K562 (cell line): Measurements from ENCODE around the gene EIF4G1. TPM values are rescaled to one million over a fixed set of nuclear protein-coding genes. Genes with fewer than 3 reads are reported as not detected.

Experiments
- ATAC-seq: fragments of 200-7000 bp; cut with Tn5 transposase; 3 replicates; pipeline ENCODE4 v1.9.1; 2020; ENCODE audit warnings: moderate library complexity
- BruUV-seq: library from RNA; stranded (reverse); fragments of 400-500 nt; replicated peaks from 2 replicates; lab custom pipeline; 2021; lab: Mats Ljungman, UMichigan
- CTCF ChIA-PET: fragments of 300-600 bp; formaldehyde crosslinking; extraction: SDS; loops from one replicate; lab custom pipeline; 2021; ENCODE audit warnings: low intra/inter-chr PET ratio; lab: Yijun Ruan, JAX
- POLR2A ChIA-PET: fragments of 300-600, 350-650 bp; sonication (Branson Sonifier 250); formaldehyde crosslinking; extraction: SDS; loops from one replicate; lab custom pipeline; 2021; ENCODE audit warnings: antibody characterized with exemption, inconsistent platforms; lab: Yijun Ruan, JAX
- DNase-seq, 4 experiments: peaks; one replicate each; pipeline versions ENCODE4 v3.0.0 to v3.0.0-alpha.2; 2011 to 2018; ENCODE audit warnings: low spot score in 3 of 4, mixed read lengths in 3 of 4; ENCODE audit errors: extremely low read depth in 1 of 4
- FAIRE-seq: peaks from 2 replicates; lab custom pipeline; 2011; peaks lifted over from hg19 to GRCh38; lab: Jason Lieb, UNC
- H2AFZ ChIP-seq: 2 replicates; pipeline ENCODE4 v1.6.0; 2011; ENCODE audit warnings: low read depth, low read length, control low read depth, inconsistent platforms
- H3K27ac ChIP-seq: fragments of 200-600 bp; 3 replicates; pipeline ENCODE4 v1.8.0; 2011; ENCODE audit warnings: low read depth, mild to moderate bottlenecking, control low read depth, inconsistent platforms, low read length, moderate library complexity, mixed read lengths; ENCODE audit errors: extremely low read depth
- H3K27me3 ChIP-seq, 2 experiments: fragments of 300-600 bp in 1 of 2; 2 replicates in 1 of 2; 3 replicates in 1 of 2; pipeline versions ENCODE4 v1.6.0 to v1.8.0; 2011; ENCODE audit warnings: inconsistent platforms in 2 of 2, low read length in 2 of 2, mild to moderate bottlenecking in 1 of 2, mixed read lengths in 1 of 2, moderate library complexity in 1 of 2; ENCODE audit not compliant: control insufficient read depth in 2 of 2, insufficient read depth in 2 of 2
- H3K36me3 ChIP-seq: fragments of 300-600 bp; 3 replicates; pipeline ENCODE4 v1.8.0; 2011; ENCODE audit warnings: mild to moderate bottlenecking, low read length, inconsistent platforms; ENCODE audit not compliant: control insufficient read depth, insufficient read depth
- H3K4me1 ChIP-seq, 2 experiments: fragments of 200-600 bp in 1 of 2; replicated peaks in 1 of 2; 2 replicates in 1 of 2; 3 replicates in 1 of 2; pipeline versions ENCODE4 v1.5.1 to v1.8.0; 2011; ENCODE audit warnings: inconsistent platforms in 2 of 2, low read length in 2 of 2, mild to moderate bottlenecking in 1 of 2, mixed read lengths in 1 of 2, moderate library complexity in 1 of 2; ENCODE audit not compliant: control insufficient read depth in 2 of 2, insufficient read depth in 2 of 2
- H3K4me2 ChIP-seq: 2 replicates; pipeline ENCODE4 v1.6.1; 2011; ENCODE audit warnings: low read length, control low read depth, inconsistent platforms, mixed read lengths; ENCODE audit not compliant: insufficient read depth
- H3K4me3 ChIP-seq: fragments of 200-600 bp; sonication (generic), shearing (Covaris generic); 2 replicates; pipeline ENCODE4 v1.5.1; 2016; ENCODE audit warnings: control low read depth, inconsistent platforms
- H3K79me2 ChIP-seq: fragments of 200-600 bp; 3 replicates; pipeline ENCODE4 v1.8.0; 2011; ENCODE audit warnings: low read length, inconsistent platforms; ENCODE audit not compliant: control insufficient read depth, insufficient read depth
- H3K9ac ChIP-seq, 2 experiments: 2 replicates each; pipeline versions ENCODE4 v1.6.0 to v1.6.1; 2011; ENCODE audit warnings: low read depth in 2 of 2, low read length in 2 of 2, control low read depth in 1 of 2, inconsistent platforms in 1 of 2, mild to moderate bottlenecking in 1 of 2, mixed read lengths in 1 of 2; ENCODE audit not compliant: insufficient read depth in 1 of 2
- H3K9me1 ChIP-seq: one replicate; pipeline ENCODE4 v1.6.0; 2011; ENCODE audit warnings: inconsistent platforms, mild to moderate bottlenecking, low read length, moderate library complexity; ENCODE audit not compliant: control insufficient read depth, insufficient read depth
- H3K9me3 ChIP-seq: replicated peaks from 2 replicates; pipeline ENCODE4 v1.5.1; 2011; ENCODE audit warnings: low read depth, low read length, inconsistent platforms; ENCODE audit not compliant: control insufficient read depth, insufficient read depth
- H4K20me1 ChIP-seq: replicated peaks from 2 replicates; pipeline ENCODE4 v1.6.1; 2011; ENCODE audit warnings: low read length, inconsistent platforms, mixed read lengths; ENCODE audit not compliant: control insufficient read depth, insufficient read depth
- HIVEP1 ChIP-seq: fragments of 250-450 bp; sonication (Bioruptor Pico); IDR thresholded peaks from 2 replicates; pipeline ENCODE4 v1.4.0; 2020; ENCODE audit warnings: mild to moderate bottlenecking
- ZNF263 ChIP-seq: sonication (generic); formaldehyde crosslinking; IDR thresholded peaks from 2 replicates; pipeline ENCODE4 v1.8.0; 2022; ENCODE audit warnings: mild to moderate bottlenecking, missing genetic modification reagents, borderline replicate concordance
- WGBS: fragments of 100-300 bp; shearing (Covaris generic); methylation state at CpG from one replicate; pipeline ENCODE4 v1.1.6; 2016; ENCODE audit warnings: low coverage, mixed read lengths; ENCODE audit not compliant: insufficient coverage; ENCODE audit errors: missing lambda C conversion rate; 5-methylcytosine and 5-hydroxymethylcytosine counted together
- in situ Hi-C: fragments of 300-500 bp; cut with MboI; formaldehyde crosslinking; loops from 4 replicates; pipeline ENCODE4 v1.15.0; 2018; ENCODE audit warnings: inconsistent platforms, mixed read lengths
- intact Hi-C: fragments of 100-400 bp; cut with micrococcal nuclease; formaldehyde crosslinking; loops from 2 replicates; pipeline ENCODE4 v1.14.2; 2022
- polyA plus RNA-seq, 8 experiments: library from polyadenylated mRNA; depleted of rRNA in 4 of 8; stranded (reverse) in 5 of 8; unstranded in 3 of 8; fragments of >200 nt; fragmentation: Nextera tagmentation in 2 of 8; fragmentation: Illumina TruSeq in 1 of 8; extraction: Ambion mirVana in 2 of 8; extraction: Trizol in 1 of 8; gene quantifications; 2 replicates each; pipeline versions ENCODE4 v1.2.1 to v1.2.3, GENCODE V29; 2011 to 2014; ENCODE audit warnings: inconsistent platforms in 1 of 8, missing spikeins in 1 of 8
- total RNA-seq, 7 experiments: library from RNA; depleted of rRNA in 6 of 7; stranded (reverse); fragments of >200 nt in 6 of 7; fragmentation: Illumina TruSeq in 2 of 7; extraction: Trizol in 2 of 7; gene quantifications; 2 replicates each; pipeline versions ENCODE4 v1.2.1 to v1.2.3, GENCODE V29; 2011 to 2021; ENCODE audit warnings: low replicate concordance in 1 of 7

The EIF4G1 gene
- total and polyA plus RNA-seq, 9 of the 15 experiments (the other 6 are each of a cell fraction or from before 2014, with no cell fraction given), result 4.6 to 505 (median 155) TPM

DNA sequence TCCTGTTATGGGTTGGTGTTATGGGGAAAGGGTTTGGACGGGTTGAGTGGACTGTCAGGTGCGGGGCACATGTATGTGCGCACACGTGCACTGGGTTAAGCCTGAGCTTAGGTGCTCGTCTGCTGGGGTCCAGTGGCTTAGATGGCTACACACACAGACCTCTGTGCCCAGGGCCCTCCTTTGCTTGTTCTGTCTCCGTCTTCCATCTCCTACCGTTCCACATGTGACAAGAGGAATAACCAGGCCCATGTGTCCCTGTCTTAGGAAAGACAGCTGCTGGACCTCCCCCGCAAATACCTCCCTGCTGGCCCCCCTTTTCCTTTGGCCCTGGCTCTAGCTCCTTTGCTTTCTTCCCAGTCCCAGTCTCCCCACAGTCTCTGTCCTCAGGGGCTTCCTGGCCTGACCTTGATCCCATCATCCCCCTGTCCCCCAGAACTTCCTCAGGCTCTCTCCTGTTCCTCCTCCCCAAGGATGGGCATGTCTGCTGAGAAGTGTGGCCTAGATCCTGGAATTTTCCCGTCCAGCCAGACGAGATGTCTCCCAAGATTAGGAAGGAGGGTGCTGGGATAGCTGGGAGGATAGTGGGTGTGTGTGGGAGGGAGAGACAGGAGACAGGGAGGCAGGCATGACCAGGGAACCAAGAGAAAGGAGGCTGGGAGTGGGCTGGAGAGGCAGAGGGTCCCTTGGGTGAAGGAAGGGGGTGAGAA lies 64.4 kb downstream of the EIF4G1 start:
- H3K9me1 ChIP-seq, result no peaks in the 10 kb centered on the region
- no peak overlapping the region; a peak in 1 of 4 replicates for H3K9ac ChIP-seq
- WGBS, result 67% methylated on average over 9 of the region's 10 CpGs
- DNase-seq, result peak in 1 of 4 experiments; percentile 33
- H3K27me3 ChIP-seq, result peaks cover 18 to 31% of the 10 kb centered on the region in 2 experiments
- in situ Hi-C loops, result no loop called here
- no peak overlapping the region for H3K27ac ChIP-seq
- ATAC-seq, result no peak
- CTCF ChIA-PET, result no interaction called here
- H3K9me3 ChIP-seq, result no peaks in the 10 kb centered on the region
- no peak for TF ChIP-seq HIVEP1 (CRISPR knock-in tag)
- TF ChIP-seq ZNF263 (CRISPR knock-in tag), result 0 out of 2 replicates have a peak, but pooled peaks have one; percentile 22
- TF ChIP-seq, all 486 proteins: peak for 1
- Histone ChIP-seq H2AFZ (peak overlapping the region; percentile 90), H3K4me1 (peaks cover 5 to 34% of the 10 kb centered on the region in 2 experiments; a peak in 4 of 5 replicates), H3K4me3 (no peak overlapping the region), H3K4me2 (no peak overlapping the region), H4K20me1 (0 out of 2 replicates have a peak, but pooled peaks cover 3% of the 10 kb centered on the region), H3K79me2 (no peaks in the 10 kb centered on the region), H3K36me3 (no peaks in the 10 kb centered on the region)
- BruUV-seq, result no TSS peak
- intact Hi-C loops, result loop anchor here (10.0 kb wide), 1 partner anchor 396 kb away; no protein-coding TSS in a partner anchor
- POLR2A ChIA-PET, result no interaction called here
- no peak for FAIRE-seq
